Right lobe of liver (tissue), 6 donors: ENCODE data around the gene SCN11A. TPM values are rescaled to one million over a fixed set of nuclear protein-coding genes. Genes with fewer than 3 reads are reported as not detected.

ENCODE experiments used
- ATAC-seq, 4 donors: fragments of 200-7000 bp; cut with Tn5 transposase; one replicate each; pipeline ENCODE4 v1.9.1; 2020; ENCODE audit warnings: mild to moderate bottlenecking in 4 of 4, moderate library complexity in 4 of 4
- DNase-seq, 3 donors: peaks; one replicate each; pipeline ENCODE4 v3.0.0-alpha.2; 2020
- H3K27ac ChIP-seq, 3 donors: fragments of 200-600 bp; one replicate each; pipeline ENCODE4 v1.8.0; 2022
- H3K27me3 ChIP-seq, 2 donors: fragments of 200-600 bp; one replicate each; pipeline ENCODE4 v1.8.0; 2022
- H3K36me3 ChIP-seq, 4 donors: fragments of 200-600 bp; sonication (generic) in 1 of 4; one replicate each; pipeline versions ENCODE4 v1.5.1 to v1.8.0; 2017 to 2022; ENCODE audit warnings: control low read depth in 1 of 4
- H3K4me1 ChIP-seq, 4 donors: fragments of 200-600 bp; sonication (generic) in 1 of 4; one replicate each; pipeline versions ENCODE4 v1.5.1 to v1.8.0; 2017 to 2022; ENCODE audit warnings: control low read depth in 1 of 4
- H3K4me3 ChIP-seq, 3 donors: fragments of 200-600 bp; one replicate each; pipeline ENCODE4 v1.8.0; 2022
- H3K9me3 ChIP-seq, 4 donors: fragments of 200-600 bp; sonication (generic) in 1 of 4; one replicate each; pipeline versions ENCODE4 v1.5.1 to v1.8.0; 2017 to 2022; ENCODE audit warnings: control low read depth in 1 of 4
- CTCF ChIP-seq, 4 donors: fragments of 200-600 bp in 3 of 4; fragments of 450-650 bp in 1 of 4; IDR thresholded peaks; one replicate each; pipeline versions ENCODE4 v1.5.1 to v1.8.0; 2016 to 2022; ENCODE audit warnings: antibody characterized with exemption in 4 of 4, mild to moderate bottlenecking in 2 of 4
- POLR2A ChIP-seq: fragments of 450-650 bp; IDR thresholded peaks from one replicate; pipeline ENCODE4 v1.6.1; 2017; ENCODE audit warnings: antibody characterized with exemption, mild to moderate bottlenecking
- WGBS: methylation state at CpG from one replicate; pipeline ENCODE4 v1.1.6; 2018; ENCODE audit warnings: low coverage, low lambda C conversion rate; ENCODE audit not compliant: insufficient coverage; ENCODE audit errors: missing lambda C conversion rate; 5-methylcytosine and 5-hydroxymethylcytosine counted together
- intact Hi-C, 2 donors: fragments of 100-400 bp; cut with DNase I; formaldehyde crosslinking; loops; one replicate each; pipeline versions ENCODE4 v1.11.2 to v1.14.1; 2022
- total RNA-seq, 6 experiments: library from RNA; depleted of rRNA in 2 of 6; stranded (reverse); fragments of >200 nt in 2 of 6; fragmentation: NEBNext Ultra II Directional in 3 of 6; extraction: Animal tissue kit (Norgen Biotek cat#: 25700) in 3 of 6; gene quantifications; one replicate each; pipeline versions ENCODE4 v1.1.0 to v1.2.4, GENCODE V29; 2016 to 2023
- donor health status: DM: no; HTN: yes; CAD: no.
- donor health status: DM: no; HTN: no; CAD: no.
- donor health status: DM: no; HTN: no; CAD: no.
- donor health status: DM: no; HTN: yes; CAD: no.
- donor health status: DM: no; HTN: yes; CAD: no.

Gene SCN11A
- total RNA-seq, 6 experiments from 2014 or later = 0.12 to 0.31 (median 0.16) TPM; not detected in 1

- Histone ChIP-seq H3K36me3 (no peaks in the 10 kb centered on the region), H3K27ac (no peak overlapping the region), H3K27me3 (no peaks in the 10 kb centered on the region), H3K9me3 (no peaks in the 10 kb centered on the region), H3K4me1 (no peaks in the 10 kb centered on the region), H3K4me3 (no peak overlapping the region)
- WGBS = 66% methylated on average over 4 of the region's 6 CpGs
- intact Hi-C loops = no loop called here
- ATAC-seq (no peak), DNase-seq (no peak)
- TF ChIP-seq POLR2A (no peak), CTCF (IDR thresholded peaks at IDR 0.05) (no peak)
Measured at GRCh38 chr3:39025222-39025970, 26.3 kb downstream of the SCN11A start.

- no peaks in the 10 kb centered on the region for H3K4me1 ChIP-seq
- H3K36me3 ChIP-seq = no peaks in the 10 kb centered on the region
- TF ChIP-seq POLR2A (no peak), CTCF (IDR thresholded peaks at IDR 0.05) (no peak)
- ATAC-seq (no peak), DNase-seq (no peak)
- no peaks in the 10 kb centered on the region for H3K27me3 ChIP-seq
- H3K9me3 ChIP-seq = no peaks in the 10 kb centered on the region
- intact Hi-C loops = no loop called here
- no peak overlapping the region for H3K27ac ChIP-seq
- H3K4me3 ChIP-seq = no peak overlapping the region
Measured at GRCh38 chr3:39024497-39024896, 27.2 kb downstream of the SCN11A start.

GRCh38 chr3:39022286-39022630 lies 29.5 kb downstream of the SCN11A start:
- Histone ChIP-seq H3K4me1 (no peaks in the 10 kb centered on the region), H3K27ac (no peak overlapping the region), H3K27me3 (no peaks in the 10 kb centered on the region), H3K9me3 (no peaks in the 10 kb centered on the region), H3K4me3 (no peak overlapping the region), H3K36me3 (no peaks in the 10 kb centered on the region)
- intact Hi-C loops = no loop called here
- DNase-seq (no peak), ATAC-seq (no peak)
- no peak for TF ChIP-seq CTCF (IDR thresholded peaks at IDR 0.05)
- TF ChIP-seq POLR2A = no peak

- Histone ChIP-seq H3K27ac (no peak overlapping the region), H3K27me3 (no peaks in the 10 kb centered on the region), H3K4me3 (no peak overlapping the region), H3K36me3 (no peaks in the 10 kb centered on the region), H3K9me3 (no peaks in the 10 kb centered on the region), H3K4me1 (no peaks in the 10 kb centered on the region)
- ATAC-seq (no peak), DNase-seq (no peak)
- WGBS = 81% methylated on average over 3 of the region's 4 CpGs
- intact Hi-C loops = no loop called here
- no peak for TF ChIP-seq POLR2A
- TF ChIP-seq CTCF (IDR thresholded peaks at IDR 0.05) = no peak
Measured at GRCh38 chr3:39021465-39022285, 30.1 kb downstream of the SCN11A start.
